GM23248 (cell line): Measurements from ENCODE around the gene AP1G2.

Source experiments
- EZH2 ChIP-seq: fragments of 200-600 bp; sonication (generic); IDR thresholded peaks from 2 replicates; pipeline ENCODE4 v1.6.1; 2018; ENCODE audit warnings: antibody characterized with exemption, mild to moderate bottlenecking; ENCODE audit not compliant: insufficient read depth, poor library complexity, severe bottlenecking
- EZH2phosphoT487 ChIP-seq: fragments of 200-600 bp; sonication (generic); IDR thresholded peaks from 2 replicates; pipeline ENCODE4 v1.6.1; 2018; ENCODE audit warnings: antibody characterized with exemption, moderate library complexity, mild to moderate bottlenecking, low read depth; ENCODE audit not compliant: insufficient read depth

DNA sequence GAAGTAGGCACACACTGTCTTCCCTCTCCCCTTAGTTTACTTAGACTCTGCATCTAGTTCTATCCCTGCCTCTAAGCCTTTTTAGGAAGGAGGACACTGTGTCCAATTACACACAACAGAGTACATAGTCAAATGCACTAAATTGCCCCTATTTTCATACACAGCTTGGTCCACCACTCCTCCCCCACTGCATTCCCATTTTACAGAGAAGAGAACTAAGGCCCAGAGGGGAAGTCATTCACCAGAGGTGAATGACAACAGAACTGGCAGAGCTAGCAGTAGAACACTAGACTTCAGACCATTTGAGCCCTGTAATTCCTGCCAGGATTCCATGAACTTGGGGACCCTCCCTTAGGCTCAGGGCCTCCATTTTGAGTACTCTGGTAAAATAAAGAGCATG lies 12.1 kb upstream of the AP1G2 start:
- TF ChIP-seq EZH2phosphoT487 (no peak), EZH2 (no peak)
